NCI-H2196 treated with DMSO at 0.1 percent for 48 hours (cell line): Measurements from ENCODE around the gene RBPMS2.
A peak's percentile ranks its signal among the peaks of the same experiment; 100 is the strongest.

Source experiments
- DNase-seq: peaks from one replicate; lab custom pipeline; 2025; ENCODE audit not compliant: unreplicated experiment; lab: John Stamatoyannopoulos, UW

Gene RBPMS2

DNA sequence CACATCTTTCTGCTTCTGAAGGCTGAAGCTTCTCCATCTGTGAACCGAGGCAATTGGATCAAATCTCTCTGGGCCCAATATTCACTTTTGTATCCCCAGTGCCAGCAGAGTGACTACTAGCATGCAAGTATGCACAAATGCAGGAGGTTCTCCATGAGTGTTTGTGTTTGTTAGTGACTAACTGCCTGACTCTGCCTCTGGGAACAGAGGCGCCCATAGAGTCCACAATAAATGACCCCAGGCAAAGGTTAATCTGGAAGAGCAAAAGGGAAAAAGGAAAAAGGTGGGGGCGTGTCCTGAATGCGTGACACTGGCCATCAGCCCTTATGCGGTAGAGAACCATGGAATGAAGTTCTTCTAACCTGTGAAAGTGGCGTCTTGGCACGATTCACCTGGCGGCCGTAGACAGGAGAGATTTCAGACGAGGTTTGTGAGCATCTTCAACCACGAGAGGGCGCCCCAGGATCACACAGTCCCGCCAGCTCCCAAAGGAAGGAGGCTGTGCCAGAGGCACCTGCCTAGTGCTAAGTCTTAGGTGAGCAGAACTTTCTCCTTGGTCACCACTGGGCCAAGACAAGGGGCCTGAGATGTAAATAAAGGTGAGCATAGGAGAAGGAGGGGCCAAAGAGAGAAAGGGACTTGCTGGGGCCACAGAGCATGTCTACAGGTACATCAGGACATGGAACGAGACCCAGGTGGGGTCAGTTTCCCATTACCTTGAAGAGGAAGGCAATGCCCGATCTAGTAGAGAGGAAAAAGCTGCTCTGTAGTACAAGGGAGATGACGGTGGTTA, 44.2 kb downstream of the RBPMS2 start:
- peak; percentile 14 for DNase-seq

DNA sequence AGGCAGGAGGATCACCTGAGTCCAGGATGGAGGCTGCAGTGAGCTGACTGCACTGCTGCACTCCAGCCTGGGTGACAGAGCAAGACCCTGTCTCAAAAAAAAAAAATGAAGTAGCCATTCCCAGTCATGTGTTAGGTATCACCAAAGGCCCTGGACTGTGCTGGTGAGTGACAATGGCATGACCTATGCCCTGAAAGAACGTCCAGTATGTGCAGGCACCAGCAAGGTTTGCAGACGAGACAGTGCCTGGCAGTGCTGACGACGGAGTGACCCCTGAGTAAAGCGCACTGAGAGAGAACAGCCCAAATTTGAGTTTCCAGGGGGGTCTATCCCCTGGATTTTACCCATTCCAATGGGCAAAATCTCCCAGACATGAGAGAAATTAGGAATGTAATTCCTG, 45.2 kb downstream of the RBPMS2 start:
- DNase-seq: no peak

DNA sequence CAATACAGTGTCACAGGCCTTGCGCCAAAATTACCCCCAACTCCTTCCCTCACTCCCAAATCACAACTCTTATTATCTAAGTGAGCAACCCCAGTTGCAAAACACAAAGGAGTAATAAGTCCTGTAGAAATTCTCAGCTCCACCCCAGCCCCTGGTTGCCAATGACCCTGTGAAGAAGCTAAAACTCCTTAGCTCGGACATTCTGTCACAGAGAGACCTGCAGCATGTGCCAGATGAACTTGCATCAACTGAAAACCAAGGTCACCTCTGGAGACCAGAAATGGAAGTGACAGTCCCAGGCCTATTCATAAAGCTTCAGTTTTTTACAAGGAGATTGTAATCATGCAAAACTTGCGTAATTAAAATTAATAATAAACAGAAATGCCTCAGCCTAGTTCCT, 55.2 kb downstream of the RBPMS2 start:
- DNase-seq: no peak

DNA sequence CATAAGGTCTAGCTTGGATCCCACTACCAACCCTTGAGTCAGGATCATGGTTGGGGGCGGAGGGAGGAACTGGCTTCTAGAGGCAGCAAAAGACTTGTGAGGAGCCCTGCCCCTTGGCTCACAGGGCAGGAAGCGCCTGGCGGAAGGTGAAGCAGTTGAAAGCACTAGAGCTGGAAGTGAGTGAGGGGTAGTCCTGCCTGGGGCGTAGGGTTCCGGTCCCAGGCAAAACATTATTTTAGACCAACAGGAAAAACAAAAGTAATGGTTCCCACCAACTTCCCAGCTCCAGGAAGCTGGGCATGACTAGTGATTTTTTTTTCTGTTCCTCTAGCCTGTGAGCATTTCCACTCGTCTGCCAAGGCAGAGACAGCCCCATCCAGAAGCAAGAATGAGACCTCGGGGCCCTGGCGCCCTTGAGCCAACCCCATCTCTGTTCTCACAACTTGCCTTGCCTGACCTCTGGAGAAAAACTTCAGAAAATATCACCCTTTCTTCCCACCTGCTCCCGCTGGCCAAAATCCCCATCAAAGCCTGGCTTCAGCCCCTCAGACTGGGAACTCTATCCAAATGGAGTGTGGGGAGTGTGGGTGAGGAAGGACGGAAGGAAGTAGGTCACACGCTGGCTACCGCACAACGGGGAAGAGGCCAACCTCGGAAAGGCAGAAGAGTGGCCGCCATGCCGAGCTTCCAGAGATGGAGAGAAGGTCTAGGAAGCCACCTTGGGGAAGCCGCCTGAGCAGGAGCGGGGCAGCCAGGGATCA, 57.5 kb downstream of the RBPMS2 start:
- DNase-seq: no peak

DNA sequence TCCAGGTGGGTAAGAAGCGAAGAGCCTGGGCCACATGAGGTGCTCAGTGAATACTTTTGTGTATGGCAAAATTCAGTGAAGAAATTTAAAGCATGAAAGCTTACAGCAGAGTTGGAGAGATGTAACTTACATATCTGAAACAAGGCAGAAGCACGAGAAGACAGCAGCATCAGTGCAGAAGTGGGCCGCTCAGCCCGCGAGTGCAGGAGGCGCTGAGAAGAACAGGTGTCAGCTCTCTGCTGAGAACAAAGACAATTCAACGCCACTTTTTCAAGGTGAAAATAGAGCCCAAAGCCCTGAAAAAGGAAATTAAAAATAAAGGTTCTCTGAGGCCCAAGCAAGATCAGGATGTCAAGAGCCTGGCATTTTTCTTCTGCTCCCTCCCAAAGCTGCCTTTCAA, 58.3 kb downstream of the RBPMS2 start:
- no peak for DNase-seq

DNA sequence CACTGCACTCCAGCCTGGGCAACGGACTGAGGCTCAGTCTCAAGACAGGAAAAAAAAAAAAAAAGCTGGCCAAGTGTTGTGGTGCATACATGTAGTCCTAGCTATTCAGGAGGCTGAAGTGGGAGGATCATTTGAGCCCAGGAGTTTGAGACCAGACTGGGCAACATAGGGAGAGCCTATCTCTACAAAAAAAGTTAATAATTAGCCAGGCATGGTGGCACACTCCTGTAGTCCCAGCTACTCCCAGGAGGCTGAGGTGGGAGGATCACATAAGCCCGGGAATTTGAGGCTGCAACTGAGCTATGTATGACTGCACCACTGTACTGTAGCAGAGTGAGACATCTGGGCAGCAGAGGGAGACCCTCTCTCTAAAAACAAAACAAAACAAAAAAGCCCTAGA, 58.9 kb downstream of the RBPMS2 start:
- DNase-seq: no peak

DNA sequence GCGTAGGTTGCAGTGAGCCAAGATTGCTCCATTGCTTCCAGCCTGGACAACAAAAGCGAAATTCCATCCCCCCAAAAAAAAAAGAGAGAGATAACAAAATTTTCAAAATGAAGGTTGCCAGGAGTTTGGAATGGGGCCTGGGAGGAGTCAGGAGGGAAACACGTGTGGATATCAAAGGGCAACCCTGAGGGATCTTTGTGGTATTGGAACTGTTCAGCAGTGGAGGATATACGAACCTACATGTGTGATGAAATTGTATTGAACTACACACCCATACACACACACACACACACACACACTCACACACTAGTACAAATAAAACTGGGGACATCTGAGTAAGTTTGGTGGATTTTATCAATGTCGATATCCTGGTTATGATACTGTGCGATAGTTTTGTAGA, 61.8 kb downstream of the RBPMS2 start:
- DNase-seq: no peak

DNA sequence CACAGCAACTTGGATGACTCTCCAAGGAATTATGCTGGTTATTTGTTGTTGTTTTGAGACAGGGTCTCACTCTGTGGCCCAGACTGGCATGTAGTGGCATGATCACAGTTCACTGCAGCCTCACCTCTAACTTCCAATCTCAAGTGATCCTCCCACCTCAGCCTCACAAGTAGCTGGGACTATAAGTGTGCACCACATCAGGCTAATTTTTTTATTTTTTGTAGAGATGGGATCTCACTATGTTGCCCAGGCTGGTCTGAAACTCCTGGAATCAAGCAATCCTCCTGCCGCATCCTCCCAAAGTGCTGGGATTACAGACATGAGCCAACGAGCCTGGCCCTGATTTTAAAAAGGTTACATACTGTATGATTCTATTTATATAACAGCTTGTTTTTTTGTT, 63.0 kb downstream of the RBPMS2 start:
- no peak for DNase-seq

DNA sequence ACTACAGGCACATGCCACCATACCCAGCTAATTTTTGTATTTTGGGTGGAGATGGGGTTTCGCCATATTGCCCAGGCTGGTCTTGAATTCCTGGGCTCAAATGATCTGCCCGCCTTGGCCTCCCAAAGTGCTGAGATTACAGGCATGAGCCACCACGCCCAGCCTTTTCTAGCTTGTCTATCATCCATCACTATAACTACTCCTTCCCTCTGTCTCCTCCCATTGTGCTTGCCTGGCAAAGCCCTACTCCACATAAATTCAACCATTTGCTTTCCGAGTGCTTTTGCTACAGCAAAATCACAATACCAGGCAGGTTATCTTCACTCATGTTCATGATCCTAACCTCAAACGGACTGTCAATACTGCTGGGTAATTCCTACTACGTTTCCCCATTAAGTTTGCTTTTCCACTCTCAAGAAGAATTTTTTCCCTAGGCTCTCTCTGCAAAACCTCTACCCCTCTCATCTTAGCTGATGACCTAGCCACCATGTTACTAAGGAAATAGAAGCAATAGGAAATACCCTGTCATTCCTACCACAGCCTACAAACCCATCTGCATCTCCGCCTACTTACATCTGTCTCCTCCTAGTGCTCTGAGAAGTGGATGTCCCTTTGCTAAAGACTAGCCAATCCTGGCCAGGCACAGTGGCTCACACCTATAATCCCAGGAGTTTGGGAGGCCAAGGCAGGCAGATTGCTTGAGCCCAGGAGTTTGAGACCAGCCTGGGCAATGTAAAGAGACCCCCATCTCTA, 64.5 kb downstream of the RBPMS2 start:
- DNase-seq: no peak

DNA sequence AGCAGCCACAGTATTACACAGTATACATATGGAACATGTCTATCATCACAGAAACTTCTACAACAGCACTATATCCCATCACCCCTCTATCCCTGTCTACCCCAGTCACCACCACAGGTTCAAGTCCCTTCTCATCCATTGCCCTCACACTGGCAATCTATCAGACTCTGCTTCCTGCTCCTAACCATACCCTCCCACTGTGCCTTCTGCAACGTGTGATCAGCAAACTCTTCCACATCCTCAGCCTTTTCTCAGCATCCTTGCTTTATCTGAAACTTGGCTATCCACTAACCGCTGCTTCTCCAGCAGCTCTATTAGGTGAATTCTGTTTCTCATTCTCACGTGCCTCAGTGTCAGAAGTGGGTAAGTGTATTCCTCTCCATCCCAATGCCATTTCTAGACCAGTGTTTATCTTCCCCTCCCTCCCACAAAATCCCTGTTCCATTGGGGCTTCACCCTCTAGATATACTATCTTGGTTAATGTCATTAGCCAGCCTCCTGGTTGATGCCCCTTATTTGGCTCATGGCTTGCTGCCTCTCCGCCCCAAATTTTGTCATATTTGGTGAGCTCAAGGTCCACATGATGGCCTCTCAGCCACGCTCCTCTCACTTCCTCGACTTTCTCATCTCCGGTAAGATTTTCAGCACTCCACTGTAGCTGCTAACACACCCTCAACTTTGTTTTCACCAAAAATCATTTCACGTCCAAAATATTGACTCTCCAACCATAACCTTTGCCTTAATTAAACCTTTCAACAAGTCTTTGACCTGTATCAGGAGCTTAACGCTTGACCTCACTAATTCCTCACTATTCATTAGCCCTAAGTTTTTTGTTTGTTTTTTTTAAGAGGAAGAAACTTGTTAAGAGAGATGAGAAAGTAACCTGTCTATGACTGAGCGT, 69.1 kb downstream of the RBPMS2 start:
- DNase-seq: no peak

DNA sequence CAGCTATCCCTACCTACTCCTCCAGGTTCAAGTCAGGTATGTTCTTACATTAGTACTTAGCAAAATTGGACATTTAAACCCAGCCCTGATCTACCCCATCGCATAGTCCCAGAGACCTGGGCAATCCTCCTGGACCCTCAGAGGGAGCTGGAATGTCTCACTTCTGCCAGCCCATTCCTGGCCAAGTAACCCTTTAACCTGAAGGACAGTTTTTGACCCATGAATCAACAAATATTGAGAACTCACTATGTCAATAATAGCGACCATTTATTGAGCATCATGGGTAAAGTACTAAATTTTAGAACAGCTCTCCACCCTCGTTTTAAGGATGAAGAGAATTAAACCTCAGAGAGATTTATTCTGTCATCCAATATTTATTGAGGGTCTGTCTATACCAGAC, 70.4 kb downstream of the RBPMS2 start:
- no peak for DNase-seq

DNA sequence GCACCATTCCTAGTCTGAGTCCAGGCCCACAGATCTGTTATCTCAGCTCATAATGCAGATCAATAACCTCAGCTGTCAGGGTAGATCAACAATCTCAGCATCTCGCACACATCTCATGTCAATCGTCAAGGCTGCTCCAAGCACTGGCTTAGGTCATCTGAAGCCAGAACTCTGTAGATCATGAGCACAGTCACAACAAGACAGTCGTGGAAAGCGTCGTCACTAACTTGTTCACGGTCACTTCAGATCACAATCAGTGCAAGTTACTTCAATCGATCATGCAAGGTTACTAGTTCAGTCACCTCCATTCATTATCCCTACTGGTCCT, 71.8 kb downstream of the RBPMS2 start:
- no peak for DNase-seq

DNA sequence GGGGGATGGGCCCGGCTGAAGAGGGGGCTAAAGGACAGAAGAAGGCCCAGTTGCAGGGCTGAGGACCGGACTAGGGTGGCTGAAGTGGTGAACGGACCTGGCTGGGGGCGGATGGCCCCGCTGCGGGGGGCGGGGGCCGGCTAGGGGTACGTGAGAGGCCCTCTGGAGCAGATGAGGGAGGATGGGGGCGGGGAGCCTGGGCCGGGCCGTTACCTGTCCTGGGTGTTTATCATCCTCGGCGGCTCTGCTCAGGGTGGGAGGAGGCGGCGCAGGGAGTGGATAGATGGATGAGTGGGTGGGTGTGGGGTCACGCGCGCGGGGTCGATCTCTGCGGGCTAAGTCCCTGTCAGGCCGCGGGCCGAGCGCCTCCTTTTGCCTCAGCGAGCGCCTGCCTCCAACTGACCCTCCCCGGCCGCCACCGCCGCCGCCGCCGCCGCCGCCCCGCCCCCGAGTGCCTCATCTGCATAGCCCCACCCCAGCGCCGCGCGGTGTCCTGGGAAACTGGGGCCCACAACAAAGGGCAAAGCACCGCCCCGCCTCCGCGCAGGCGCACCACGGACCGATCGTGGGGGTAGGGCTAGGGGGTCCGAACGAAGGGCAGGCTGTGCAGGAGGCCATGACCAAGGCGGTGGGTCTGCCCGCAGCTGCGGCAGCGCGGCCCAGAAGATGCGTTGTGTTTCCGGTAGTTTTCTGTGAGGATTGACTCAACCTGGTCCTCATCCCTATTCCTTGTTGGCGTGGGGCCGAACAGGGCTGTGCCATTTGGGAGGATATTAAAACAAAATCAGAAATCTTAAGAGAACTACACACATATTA, 72.4 kb downstream of the RBPMS2 start:
- peak; percentile 75 for DNase-seq

DNA sequence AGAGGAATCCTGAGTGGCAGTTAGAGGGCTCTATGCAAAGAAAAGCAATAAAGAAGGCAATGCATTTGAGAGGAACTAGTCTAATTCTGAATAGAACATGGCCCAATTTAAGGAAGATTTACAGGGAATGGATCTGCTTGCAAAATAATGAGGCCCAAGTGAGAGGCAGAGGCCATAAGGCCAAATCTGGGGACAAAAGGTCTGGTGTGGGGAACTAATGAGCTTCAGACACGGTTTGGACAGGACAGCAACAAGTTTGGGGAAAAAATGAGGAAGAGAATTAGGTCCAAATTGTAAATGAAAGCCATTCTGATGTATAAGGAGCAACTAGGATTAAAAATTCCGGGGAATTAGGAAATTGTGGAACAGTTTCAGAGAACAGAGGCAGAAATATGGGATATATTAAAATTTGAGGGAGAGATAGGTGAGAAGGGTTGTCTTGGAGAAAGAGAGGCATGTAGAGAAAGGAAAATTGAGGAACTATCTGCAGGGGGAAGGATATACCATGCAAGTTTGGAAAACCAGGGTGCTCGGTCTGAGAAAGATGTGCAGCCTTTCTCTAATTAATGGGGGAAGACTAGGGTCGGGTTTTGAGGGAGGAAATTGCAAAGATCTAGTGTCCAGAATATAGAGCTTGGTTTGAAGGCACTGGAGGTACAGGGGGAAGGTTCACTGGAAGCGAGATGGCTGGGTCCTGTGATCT, 73.8 kb downstream of the RBPMS2 start:
- DNase-seq: no peak

DNA sequence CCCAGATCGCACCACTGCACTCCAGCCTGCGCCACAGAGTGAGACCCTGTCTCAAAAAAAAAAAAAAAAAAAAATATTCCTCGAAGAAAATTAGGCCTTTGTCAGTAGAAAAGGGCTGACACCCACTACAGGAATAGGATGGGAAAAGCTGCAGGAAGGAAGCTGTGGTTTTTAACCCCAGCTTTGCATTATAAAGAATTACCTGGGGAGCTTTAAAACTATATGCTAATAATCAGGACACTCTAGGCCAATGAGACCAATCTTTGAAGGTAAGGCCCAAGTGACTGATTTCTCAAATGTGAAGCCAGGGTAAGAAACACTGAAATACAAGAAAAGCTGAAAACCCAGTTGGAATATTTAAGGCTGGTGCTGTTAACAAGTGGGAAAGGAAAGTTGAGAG, 74.3 kb downstream of the RBPMS2 start:
- no peak for DNase-seq

DNA sequence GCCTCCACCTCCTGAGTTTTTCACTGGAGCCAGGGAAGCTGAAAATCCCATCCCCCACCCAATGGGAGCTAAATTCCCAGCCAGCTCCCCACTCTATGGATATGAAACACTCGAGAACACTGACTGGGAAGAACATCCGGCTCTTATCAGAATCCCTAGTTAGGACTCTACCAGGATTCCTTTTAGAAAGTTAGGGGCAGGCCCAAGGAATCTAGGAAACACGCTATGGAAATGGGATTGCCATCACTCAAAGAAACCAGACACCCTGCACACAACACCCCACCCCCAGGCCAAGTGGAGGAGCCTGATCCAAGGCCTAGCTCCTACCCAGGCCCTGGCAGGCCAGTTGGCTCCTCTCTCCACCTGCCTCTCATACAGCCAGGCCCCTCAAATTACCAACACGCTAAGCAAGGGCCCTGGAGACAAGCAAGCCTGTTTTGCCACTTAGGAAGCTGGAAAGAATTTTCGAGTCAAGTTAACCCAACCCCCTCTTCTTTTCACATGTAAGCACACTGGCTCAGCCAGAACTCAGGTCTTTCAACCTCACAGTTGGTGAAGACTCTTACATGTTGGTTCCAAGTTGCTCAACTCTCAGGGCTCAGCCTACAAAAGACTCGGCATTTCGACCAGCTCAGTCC, 75.5 kb downstream of the RBPMS2 start:
- DNase-seq: no peak

DNA sequence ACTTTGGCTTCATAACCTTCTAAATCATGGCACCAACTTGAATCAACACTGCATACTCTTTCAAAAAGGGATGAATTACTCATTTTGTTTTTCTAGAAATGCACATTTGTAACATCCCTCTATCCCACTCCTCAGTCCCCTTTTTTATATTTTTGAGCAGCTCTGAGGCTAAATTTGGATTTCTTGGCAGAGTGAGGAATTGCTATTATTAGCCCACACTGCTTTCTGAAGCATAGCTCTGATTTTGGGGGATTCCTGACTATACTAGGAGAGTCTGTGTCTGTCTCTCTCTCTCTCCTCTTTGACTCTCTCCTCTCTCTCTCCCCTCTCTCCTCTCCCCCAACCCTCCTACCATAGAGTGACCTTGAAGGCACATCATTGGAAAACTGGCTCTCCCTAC, 76.6 kb downstream of the RBPMS2 start:
- no peak for DNase-seq

DNA sequence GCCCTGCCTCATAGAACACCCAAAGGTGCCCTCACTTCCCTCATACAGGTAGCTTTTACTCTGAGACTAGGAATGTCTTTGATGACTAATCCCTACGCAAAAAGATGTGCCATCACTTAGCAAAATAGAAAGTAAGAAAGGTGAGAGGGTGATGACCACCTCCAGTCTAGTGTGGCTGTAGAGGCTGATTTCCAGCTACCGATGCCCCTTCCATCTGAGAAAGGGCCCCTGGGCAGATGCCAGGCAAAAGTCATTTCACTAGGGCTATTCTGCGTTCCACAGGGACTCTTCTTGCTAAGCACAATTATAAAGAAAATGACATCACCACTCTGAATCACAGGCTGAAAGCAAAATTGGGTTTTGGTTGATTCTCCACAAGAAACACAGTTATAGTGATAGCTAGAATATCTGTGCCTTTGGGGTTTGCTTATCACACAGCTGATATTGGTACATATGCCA, 77.4 kb downstream of the RBPMS2 start:
- no peak for DNase-seq

DNA sequence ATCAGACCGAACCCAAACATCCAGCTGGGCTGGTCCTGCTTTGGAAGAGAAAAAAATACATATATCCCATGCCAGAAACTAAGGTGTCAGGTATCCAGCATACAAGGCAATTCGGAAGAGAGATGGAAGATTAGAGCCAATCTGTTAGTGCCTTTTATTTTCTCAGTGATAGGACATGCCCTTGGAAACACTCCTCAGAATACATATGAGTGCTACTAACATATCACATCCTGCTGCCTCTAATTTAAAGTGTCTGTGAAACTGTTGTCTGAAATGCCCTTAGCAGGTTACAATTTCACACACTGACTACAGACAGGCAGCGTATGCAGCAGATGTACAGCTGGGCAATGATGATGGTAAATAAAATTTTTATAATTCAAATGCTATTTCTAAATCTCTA, 78.9 kb downstream of the RBPMS2 start:
- no peak for DNase-seq
